ENCODE measurements around the gene TOX3. TPM values are rescaled to one million over a fixed set of nuclear protein-coding genes. Genes with fewer than 3 reads are reported as not detected.

The TOX3 gene
- total and polyA plus RNA-seq, 2 of the 13 experiments (the other 11 are each of a cell fraction or from before 2014, with no cell fraction given), result 14.5 to 98.6 TPM

DNA sequence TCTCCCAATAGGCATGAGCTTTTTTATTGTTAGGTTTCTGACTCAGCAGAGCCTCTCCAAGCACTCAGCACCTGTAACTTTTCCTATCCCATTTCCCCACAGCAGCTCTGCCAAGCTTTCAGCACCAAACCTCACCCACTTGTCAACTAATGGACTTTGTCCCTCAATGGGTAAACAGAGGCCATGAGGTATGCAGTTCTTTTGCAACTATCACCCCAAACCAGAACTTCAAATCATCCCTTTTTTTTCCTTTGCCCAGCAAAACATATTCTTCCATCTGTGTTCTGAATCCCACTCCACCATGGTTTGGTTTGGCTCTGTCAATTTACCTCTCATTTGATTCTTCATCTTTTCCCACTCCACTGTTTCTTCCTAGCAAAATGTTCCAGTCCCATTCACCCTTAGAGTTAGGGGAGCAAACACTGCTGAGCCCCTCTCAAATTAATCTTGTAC, 58.1 kb downstream of the TOX3 start (continued):
- TF ChIP-seq, protein P1, sequence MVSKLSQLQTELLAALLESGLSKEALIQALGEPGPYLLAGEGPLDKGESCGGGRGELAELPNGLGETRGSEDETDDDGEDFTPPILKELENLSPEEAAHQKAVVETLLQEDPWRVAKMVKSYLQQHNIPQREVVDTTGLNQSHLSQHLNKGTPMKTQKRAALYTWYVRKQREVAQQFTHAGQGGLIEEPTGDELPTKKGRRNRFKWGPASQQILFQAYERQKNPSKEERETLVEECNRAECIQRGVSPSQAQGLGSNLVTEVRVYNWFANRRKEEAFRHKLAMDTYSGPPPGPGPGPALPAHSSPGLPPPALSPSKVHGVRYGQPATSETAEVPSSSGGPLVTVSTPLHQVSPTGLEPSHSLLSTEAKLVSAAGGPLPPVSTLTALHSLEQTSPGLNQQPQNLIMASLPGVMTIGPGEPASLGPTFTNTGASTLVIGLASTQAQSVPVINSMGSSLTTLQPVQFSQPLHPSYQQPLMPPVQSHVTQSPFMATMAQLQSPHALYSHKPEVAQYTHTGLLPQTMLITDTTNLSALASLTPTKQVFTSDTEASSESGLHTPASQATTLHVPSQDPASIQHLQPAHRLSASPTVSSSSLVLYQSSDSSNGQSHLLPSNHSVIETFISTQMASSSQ (IDR thresholded peaks at IDR 0.05; ENCODE audit: low read depth), result peak; percentile 53; the same call in 1 of the 2 replicates
- TF ChIP-seq, protein P1 (CRISPR knock-in tag; IDR thresholded peaks at IDR 0.05; ENCODE audit: borderline replicate concordance), result peak; percentile 72; the same call in 1 of the 2 replicates
- TF ChIP-seq MXI1 (IDR thresholded peaks at IDR 0.05; ENCODE audit: borderline replicate concordance, low read depth, low read length) (peak; percentile 76; the same call in 1 of the 3 replicates), PHF21A (CRISPR knock-in tag; IDR thresholded peaks at IDR 0.05) (peak; percentile 90), ZFY (CRISPR knock-in tag; IDR thresholded peaks at IDR 0.05) (no peak; the same call in 1 of the 2 replicates), RAD51 (IDR thresholded peaks at IDR 0.05; ENCODE audit: borderline replicate concordance) (no peak), MAF1 (CRISPR knock-in tag; IDR thresholded peaks at IDR 0.05; ENCODE audit: borderline replicate concordance) (no peak), KAT8 (CRISPR knock-in tag; IDR thresholded peaks at IDR 0.05) (peak; percentile 70; the same call in 1 of the 2 replicates), ERF (CRISPR knock-in tag; IDR thresholded peaks at IDR 0.05) (peak; percentile 73; the same call in 1 of the 2 replicates), ZNF33B (CRISPR knock-in tag; IDR thresholded peaks at IDR 0.05) (no peak), GABPA (IDR thresholded peaks at IDR 0.05; ENCODE audit: low read depth, low read length) (no peak), GABPA (CRISPR knock-in tag; IDR thresholded peaks at IDR 0.05; ENCODE audit: low read depth) (peak; percentile 35; the same call in 1 of the 2 replicates), ZNF607 (CRISPR knock-in tag; IDR thresholded peaks at IDR 0.05; ENCODE audit: borderline replicate concordance) (0 out of 2 replicates have a peak, but pooled peaks have one; percentile 31), ZNF781 (CRISPR knock-in tag; IDR thresholded peaks at IDR 0.05; ENCODE audit: borderline replicate concordance, not compliant biosample characterization) (peak; percentile 81), TCF7L2 (IDR thresholded peaks at IDR 0.05; ENCODE audit: low read depth, low read length) (no peak), ZBTB49 (CRISPR knock-in tag; IDR thresholded peaks at IDR 0.05; ENCODE audit: borderline replicate concordance) (no peak), ZNF609 (CRISPR knock-in tag; IDR thresholded peaks at IDR 0.05; ENCODE audit: borderline replicate concordance) (peak; percentile 72; the same call in 1 of the 2 replicates)
- TF ChIP-seq, protein P2, sequence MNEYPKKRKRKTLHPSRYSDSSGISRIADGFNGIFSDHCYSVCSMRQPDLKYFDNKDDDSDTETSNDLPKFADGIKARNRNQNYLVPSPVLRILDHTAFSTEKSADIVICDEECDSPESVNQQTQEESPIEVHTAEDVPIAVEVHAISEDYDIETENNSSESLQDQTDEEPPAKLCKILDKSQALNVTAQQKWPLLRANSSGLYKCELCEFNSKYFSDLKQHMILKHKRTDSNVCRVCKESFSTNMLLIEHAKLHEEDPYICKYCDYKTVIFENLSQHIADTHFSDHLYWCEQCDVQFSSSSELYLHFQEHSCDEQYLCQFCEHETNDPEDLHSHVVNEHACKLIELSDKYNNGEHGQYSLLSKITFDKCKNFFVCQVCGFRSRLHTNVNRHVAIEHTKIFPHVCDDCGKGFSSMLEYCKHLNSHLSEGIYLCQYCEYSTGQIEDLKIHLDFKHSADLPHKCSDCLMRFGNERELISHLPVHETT (CRISPR knock-in tag; conservative IDR thresholded peaks at IDR 0.05), result 0 out of 2 replicates have a peak, but pooled peaks have one; percentile 35
